Lower lobe of right lung (tissue), 2 donors: ENCODE results near the gene UVRAG. TPM values are rescaled to one million over a fixed set of nuclear protein-coding genes. Genes with fewer than 3 reads are reported as not detected.

Experiments used
- ATAC-seq, 2 donors: fragments of 200-7000 bp; cut with Tn5 transposase; one replicate each; pipeline ENCODE4 v1.9.1; 2020 to 2022; ENCODE audit warnings: mild to moderate bottlenecking in 2 of 2, moderate library complexity in 2 of 2
- DNase-seq: peaks from one replicate; pipeline ENCODE4 v3.0.0-alpha.2; 2020
- H3K27ac ChIP-seq: fragments of 200-600 bp; one replicate; pipeline ENCODE4 v1.8.0; 2022
- H3K27me3 ChIP-seq: fragments of 200-600 bp; one replicate; pipeline ENCODE4 v1.8.0; 2022; ENCODE audit warnings: low read depth
- H3K36me3 ChIP-seq: fragments of 200-600 bp; one replicate; pipeline ENCODE4 v1.8.0; 2022; ENCODE audit warnings: mild to moderate bottlenecking
- H3K4me1 ChIP-seq: fragments of 200-600 bp; one replicate; pipeline ENCODE4 v1.8.0; 2022
- H3K4me3 ChIP-seq: fragments of 200-600 bp; one replicate; pipeline ENCODE4 v1.8.0; 2022; ENCODE audit warnings: mild to moderate bottlenecking
- H3K9me3 ChIP-seq: fragments of 200-600 bp; one replicate; pipeline ENCODE4 v1.8.0; 2022
- intact Hi-C: fragments of 100-400 bp; cut with DNase I; formaldehyde crosslinking; loops from one replicate; pipeline ENCODE4 v1.11.0; 2022
- total RNA-seq: library from RNA; stranded (reverse); fragmentation: NEBNext Ultra II Directional; extraction: Animal tissue kit (Norgen Biotek cat#: 25700); gene quantifications from one replicate; pipeline ENCODE4 v1.2.1, GENCODE V29; 2021
- TF ChIP-seq, protein P1 (sequence below): fragments of 200-600 bp; IDR thresholded peaks from one replicate; pipeline ENCODE4 v1.8.0; 2022; ENCODE audit warnings: antibody characterized with exemption, mild to moderate bottlenecking
- donor health status: DM: no; HTN: yes; CAD: no; lungs with severe emphysema.

Gene UVRAG
- total RNA-seq, 1 donor from 2014 or later = 36.0 TPM

GRCh38 chr11:76148941-76149613, 334.1 kb downstream of the UVRAG start:
- no peak for DNase-seq
- ATAC-seq = no peak

DNA sequence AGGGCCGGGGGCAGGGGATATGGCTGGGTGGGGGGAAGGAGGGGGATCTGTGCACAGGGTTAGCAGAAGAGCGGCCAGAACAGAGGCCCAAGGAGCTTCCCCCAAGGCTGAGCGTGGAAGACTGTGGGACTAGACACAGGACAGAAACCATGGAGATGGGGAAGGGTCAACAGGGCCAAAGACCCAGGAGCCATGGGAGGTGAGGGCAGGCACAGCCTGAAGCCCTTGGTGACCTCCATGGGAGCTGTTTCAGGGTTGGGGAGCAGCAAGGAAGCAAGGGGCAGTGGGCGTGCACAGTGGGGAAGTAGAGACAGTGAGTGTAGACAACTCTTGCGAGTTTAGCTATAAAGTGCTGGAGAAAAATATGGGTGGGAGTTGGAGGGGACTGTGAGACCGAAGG, 334.7 kb downstream of the UVRAG start:
- ATAC-seq (no peak), DNase-seq (no peak)
- H3K27ac ChIP-seq = no peak overlapping the region
- H3K27me3 ChIP-seq = no peaks in the 10 kb centered on the region
- intact Hi-C loops = loop anchor here (10.0 kb wide), 1 partner anchor 255 kb away; no protein-coding TSS in a partner anchor
- H3K9me3 ChIP-seq = no peaks in the 10 kb centered on the region
- H3K36me3 ChIP-seq = no peaks in the 10 kb centered on the region
- TF ChIP-seq, protein P1, sequence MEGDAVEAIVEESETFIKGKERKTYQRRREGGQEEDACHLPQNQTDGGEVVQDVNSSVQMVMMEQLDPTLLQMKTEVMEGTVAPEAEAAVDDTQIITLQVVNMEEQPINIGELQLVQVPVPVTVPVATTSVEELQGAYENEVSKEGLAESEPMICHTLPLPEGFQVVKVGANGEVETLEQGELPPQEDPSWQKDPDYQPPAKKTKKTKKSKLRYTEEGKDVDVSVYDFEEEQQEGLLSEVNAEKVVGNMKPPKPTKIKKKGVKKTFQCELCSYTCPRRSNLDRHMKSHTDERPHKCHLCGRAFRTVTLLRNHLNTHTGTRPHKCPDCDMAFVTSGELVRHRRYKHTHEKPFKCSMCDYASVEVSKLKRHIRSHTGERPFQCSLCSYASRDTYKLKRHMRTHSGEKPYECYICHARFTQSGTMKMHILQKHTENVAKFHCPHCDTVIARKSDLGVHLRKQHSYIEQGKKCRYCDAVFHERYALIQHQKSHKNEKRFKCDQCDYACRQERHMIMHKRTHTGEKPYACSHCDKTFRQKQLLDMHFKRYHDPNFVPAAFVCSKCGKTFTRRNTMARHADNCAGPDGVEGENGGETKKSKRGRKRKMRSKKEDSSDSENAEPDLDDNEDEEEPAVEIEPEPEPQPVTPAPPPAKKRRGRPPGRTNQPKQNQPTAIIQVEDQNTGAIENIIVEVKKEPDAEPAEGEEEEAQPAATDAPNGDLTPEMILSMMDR = no peak
- no peak overlapping the region for H3K4me3 ChIP-seq
- peaks cover 12% of the 10 kb centered on the region for H3K4me1 ChIP-seq

More at GRCh38 chr11:76148941-76149613, 334.1 kb downstream of the UVRAG start:
- TF ChIP-seq, protein P1 = no peak
- intact Hi-C loops = no loop called here
- no peak overlapping the region for H3K4me3 ChIP-seq
- H3K27me3 ChIP-seq = no peaks in the 10 kb centered on the region
- no peaks in the 10 kb centered on the region for H3K36me3 ChIP-seq
- H3K27ac ChIP-seq = no peak overlapping the region
- peaks cover 12% of the 10 kb centered on the region for H3K4me1 ChIP-seq
- no peaks in the 10 kb centered on the region for H3K9me3 ChIP-seq

- Histone ChIP-seq H3K9me3 (no peaks in the 10 kb centered on the region), H3K27me3 (no peaks in the 10 kb centered on the region), H3K4me3 (no peak overlapping the region), H3K36me3 (no peaks in the 10 kb centered on the region), H3K4me1 (peaks cover 12% of the 10 kb centered on the region), H3K27ac (no peak overlapping the region)
- ATAC-seq (no peak), DNase-seq (no peak)
- intact Hi-C loops = loop anchor here (10.0 kb wide), 1 partner anchor 255 kb away; no protein-coding TSS in a partner anchor
- TF ChIP-seq, protein P1 = no peak
Measured at GRCh38 chr11:76150141-76150540, 335.1 kb downstream of the UVRAG start.

DNA sequence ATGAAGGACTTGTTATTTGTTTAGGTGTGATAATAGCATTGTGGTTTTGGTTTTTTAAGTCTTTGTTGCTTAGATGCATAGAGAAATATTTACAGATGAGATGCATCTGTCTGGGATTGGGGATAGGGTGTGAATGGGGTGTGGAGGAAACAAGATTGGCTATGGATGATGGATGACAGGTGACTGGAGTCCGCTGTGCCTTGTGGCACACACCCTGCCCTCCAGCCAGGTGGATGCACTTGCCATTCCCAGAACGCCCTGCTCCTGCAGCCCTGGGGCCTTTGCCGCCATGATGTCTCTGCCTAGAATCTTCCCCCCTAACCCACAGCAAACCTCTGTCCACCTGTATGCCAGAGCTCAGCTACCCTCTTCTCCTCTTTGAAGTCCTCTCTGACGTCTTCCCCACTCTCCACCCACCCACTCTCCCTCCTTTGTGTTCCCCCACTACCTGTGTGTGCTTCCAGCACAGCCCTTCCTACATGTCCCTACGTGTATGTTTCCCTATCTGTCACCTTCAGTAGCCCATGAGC, 336.6 kb downstream of the UVRAG start:
- Histone ChIP-seq H3K27ac (no peak overlapping the region), H3K4me3 (peak overlapping the region; percentile 44), H3K9me3 (no peaks in the 10 kb centered on the region), H3K4me1 (peaks cover 12% of the 10 kb centered on the region), H3K27me3 (no peaks in the 10 kb centered on the region), H3K36me3 (no peaks in the 10 kb centered on the region)
- TF ChIP-seq, protein P1 = no peak
- no peak for DNase-seq
- intact Hi-C loops = loop anchor here (10.0 kb wide), 1 partner anchor 257 kb away; no protein-coding TSS in a partner anchor
- ATAC-seq = no peak

DNA sequence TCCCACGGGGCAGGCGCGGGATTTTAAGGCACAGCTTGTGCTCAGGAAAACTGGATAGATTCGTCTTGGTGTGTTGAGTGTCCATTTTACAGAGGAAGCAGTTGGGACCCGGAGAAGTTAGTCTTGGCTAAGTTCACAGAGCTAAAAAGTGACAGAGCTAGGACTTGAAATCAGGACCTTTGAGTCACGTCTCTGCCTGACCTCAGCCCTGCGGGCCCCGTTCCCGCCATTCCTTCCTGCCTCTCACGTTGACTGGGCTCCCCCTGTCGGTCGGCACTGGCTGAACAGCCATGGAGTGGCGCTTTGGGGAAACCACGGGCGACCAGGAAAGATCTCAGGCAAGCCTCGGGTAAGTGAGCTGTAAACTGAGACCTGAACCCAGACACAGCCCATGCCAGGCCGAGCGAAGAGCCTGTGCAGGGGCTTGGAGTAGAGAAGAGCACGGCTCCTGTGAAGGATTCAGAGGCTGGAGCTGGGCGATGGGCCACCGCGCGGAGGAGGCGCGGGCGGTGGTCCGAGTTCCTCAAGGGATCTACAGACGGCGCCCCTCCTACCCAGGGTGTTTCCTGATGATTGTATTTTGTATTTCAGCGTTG, 337.2 kb downstream of the UVRAG start:
- H3K4me3 ChIP-seq = peak overlapping the region; percentile 44
- DNase-seq = peak; percentile 91
- H3K4me1 ChIP-seq = peaks cover 12% of the 10 kb centered on the region
- TF ChIP-seq, protein P1 = peak; percentile 97
- ATAC-seq = peak; percentile 93 to 96
- H3K27me3 ChIP-seq = no peaks in the 10 kb centered on the region
- no peaks in the 10 kb centered on the region for H3K36me3 ChIP-seq
- H3K27ac ChIP-seq = no peak overlapping the region
- intact Hi-C loops = loop anchor here (10.0 kb wide), 1 partner anchor 257 kb away; no protein-coding TSS in a partner anchor
- H3K9me3 ChIP-seq = no peaks in the 10 kb centered on the region
